ENCODE data around the gene UBTD2. TPM values are rescaled to one million over a fixed set of nuclear protein-coding genes. Genes with fewer than 3 reads are reported as not detected.

Gene UBTD2
- total RNA-seq, 2 donors from 2014 or later = 30.4 to 30.5 TPM

GRCh38 chr5:172213126-172213525 lies 70.4 kb downstream of the UBTD2 start:
- peaks cover 11% of the 10 kb centered on the region for H3K9me3 ChIP-seq (ENCODE audit: control insufficient read depth, low read length)
- H3K9ac ChIP-seq (ENCODE audit: extremely low read depth, low read length, poor library complexity, severe bottlenecking) = no peak overlapping the region
- Mint-ChIP-seq H3K36me3 (ENCODE audit: low read depth) (peaks cover 53% of the 10 kb centered on the region), H3K27me3 (ENCODE audit: insufficient read depth) (no peaks in the 10 kb centered on the region), H3K27ac (no peak overlapping the region), H3K4me3 (no peak overlapping the region), H3K4me1 (no peaks in the 10 kb centered on the region), H3K9me3 (no peaks in the 10 kb centered on the region)
- H3K4me3 ChIP-seq (ENCODE audit: low read length) = no peak overlapping the region
- no peak overlapping the region for H3K27ac ChIP-seq (ENCODE audit: low read depth, low read length)
- DNase-seq = no peak
- H3K36me3 ChIP-seq (ENCODE audit: control insufficient read depth, insufficient read depth, low read length) = peaks cover 82% of the 10 kb centered on the region
- WGBS, 2 experiments (ENCODE audit: insufficient coverage in 1 of 2, insufficient read length in 1 of 2) = 93 to 97% methylated on average over 3 to 4 of the region's 4 CpGs
- no peak for TF ChIP-seq CTCF (conservative IDR thresholded peaks at IDR 0.05)
- no peaks in the 10 kb centered on the region for H3K4me1 ChIP-seq (ENCODE audit: control insufficient read depth, insufficient read depth, low read length)
- H3K27me3 ChIP-seq (ENCODE audit: control insufficient read depth, insufficient read depth, low read length, poor library complexity, severe bottlenecking) = no peaks in the 10 kb centered on the region

GRCh38 chr5:172211676-172212075 lies 71.9 kb downstream of the UBTD2 start:
- Mint-ChIP-seq H3K36me3 (ENCODE audit: low read depth) (peaks cover 43% of the 10 kb centered on the region), H3K27ac (no peak overlapping the region), H3K4me3 (no peak overlapping the region), H3K9me3 (no peaks in the 10 kb centered on the region), H3K4me1 (no peaks in the 10 kb centered on the region), H3K27me3 (ENCODE audit: insufficient read depth) (no peaks in the 10 kb centered on the region)
- WGBS, 2 experiments (ENCODE audit: insufficient coverage in 1 of 2, insufficient read length in 1 of 2) = 94 to 96% methylated on average over 8 of the region's 8 CpGs
- H3K4me1 ChIP-seq (ENCODE audit: control insufficient read depth, insufficient read depth, low read length) = no peaks in the 10 kb centered on the region
- H3K4me3 ChIP-seq (ENCODE audit: low read length) = no peak overlapping the region
- H3K27ac ChIP-seq (ENCODE audit: low read depth, low read length) = no peak overlapping the region
- no peaks in the 10 kb centered on the region for H3K27me3 ChIP-seq (ENCODE audit: control insufficient read depth, insufficient read depth, low read length, poor library complexity, severe bottlenecking)
- H3K9ac ChIP-seq (ENCODE audit: extremely low read depth, low read length, poor library complexity, severe bottlenecking) = no peak overlapping the region
- peaks cover 11% of the 10 kb centered on the region for H3K9me3 ChIP-seq (ENCODE audit: control insufficient read depth, low read length)
- peaks cover 79% of the 10 kb centered on the region for H3K36me3 ChIP-seq (ENCODE audit: control insufficient read depth, insufficient read depth, low read length)
- no peak for DNase-seq
- no peak for TF ChIP-seq CTCF (conservative IDR thresholded peaks at IDR 0.05)

- H3K9ac ChIP-seq (ENCODE audit: extremely low read depth, low read length, poor library complexity, severe bottlenecking) = no peak overlapping the region
- H3K27ac ChIP-seq (ENCODE audit: low read depth, low read length) = no peak overlapping the region
- no peaks in the 10 kb centered on the region for H3K4me1 ChIP-seq (ENCODE audit: control insufficient read depth, insufficient read depth, low read length)
- Mint-ChIP-seq H3K4me3 (no peak overlapping the region), H3K4me1 (no peaks in the 10 kb centered on the region), H3K27me3 (ENCODE audit: insufficient read depth) (no peaks in the 10 kb centered on the region), H3K9me3 (no peaks in the 10 kb centered on the region), H3K36me3 (ENCODE audit: low read depth) (peaks cover 29% of the 10 kb centered on the region), H3K27ac (no peak overlapping the region)
- no peak overlapping the region for H3K4me3 ChIP-seq (ENCODE audit: low read length)
- no peak for DNase-seq
- 97 to 100% methylated on average over 2 of the region's 2 CpGs for WGBS, 2 experiments (ENCODE audit: insufficient coverage in 1 of 2, insufficient read length in 1 of 2)
- peaks cover 8% of the 10 kb centered on the region for H3K9me3 ChIP-seq (ENCODE audit: control insufficient read depth, low read length)
- peaks cover 62% of the 10 kb centered on the region for H3K36me3 ChIP-seq (ENCODE audit: control insufficient read depth, insufficient read depth, low read length)
- no peaks in the 10 kb centered on the region for H3K27me3 ChIP-seq (ENCODE audit: control insufficient read depth, insufficient read depth, low read length, poor library complexity, severe bottlenecking)
- TF ChIP-seq CTCF (conservative IDR thresholded peaks at IDR 0.05) = no peak
These were observed 73.8 kb downstream of the UBTD2 start for GRCh38 chr5:172209714-172210113.

All from endodermal cell (in vitro differentiated cells).